Measurements from ENCODE around the gene RCC1. TPM values are rescaled to one million over a fixed set of nuclear protein-coding genes. Genes with fewer than 3 reads are reported as not detected.

The RCC1 gene, protein sequence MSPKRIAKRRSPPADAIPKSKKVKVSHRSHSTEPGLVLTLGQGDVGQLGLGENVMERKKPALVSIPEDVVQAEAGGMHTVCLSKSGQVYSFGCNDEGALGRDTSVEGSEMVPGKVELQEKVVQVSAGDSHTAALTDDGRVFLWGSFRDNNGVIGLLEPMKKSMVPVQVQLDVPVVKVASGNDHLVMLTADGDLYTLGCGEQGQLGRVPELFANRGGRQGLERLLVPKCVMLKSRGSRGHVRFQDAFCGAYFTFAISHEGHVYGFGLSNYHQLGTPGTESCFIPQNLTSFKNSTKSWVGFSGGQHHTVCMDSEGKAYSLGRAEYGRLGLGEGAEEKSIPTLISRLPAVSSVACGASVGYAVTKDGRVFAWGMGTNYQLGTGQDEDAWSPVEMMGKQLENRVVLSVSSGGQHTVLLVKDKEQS
- total RNA-seq, result 10 to 100 TPM; 14.7 to 18.3 (median 15.2) TPM

DNA sequence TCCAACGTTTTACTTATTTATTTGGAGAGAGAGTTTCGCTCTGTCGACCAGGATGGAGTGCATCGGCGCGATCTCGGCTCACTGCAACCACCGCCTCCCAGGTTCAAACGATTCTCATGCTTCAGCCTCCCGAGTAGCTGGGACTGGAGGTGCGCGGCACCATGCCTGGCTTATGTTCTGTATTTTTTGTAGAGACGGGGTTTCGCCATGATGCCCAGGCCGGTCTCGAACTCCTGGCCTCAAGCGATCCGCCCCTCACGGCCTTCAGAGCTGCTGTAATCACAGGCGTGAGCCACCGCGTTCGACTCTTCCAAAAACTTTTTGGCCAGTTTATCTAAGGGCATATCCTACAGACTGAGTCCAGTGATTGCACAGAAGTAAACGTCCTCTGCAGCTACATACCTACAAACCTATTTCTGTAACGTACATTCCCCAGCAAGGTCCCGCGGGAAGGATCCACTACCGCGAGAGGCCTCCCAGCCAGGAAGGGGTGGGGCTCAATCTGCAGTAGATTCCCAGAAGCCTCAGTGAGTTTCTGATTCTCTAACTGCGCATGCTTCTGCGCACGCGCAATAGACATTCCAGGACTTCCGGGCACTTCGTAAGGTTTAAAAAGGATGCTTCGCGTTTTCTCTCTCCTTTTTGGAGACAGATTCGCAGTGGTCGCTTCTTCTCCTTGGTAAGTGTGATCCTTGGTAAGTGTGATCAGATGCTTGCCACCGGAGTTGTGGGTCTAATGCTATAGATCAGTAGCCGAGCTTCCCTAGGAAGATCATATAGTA, at the start of gene RCC1:
Gene RCC1, plus strand, starts transcription at position 638 of the 782 bp plus-strand sequence. CDS start 23,824 bp downstream, outside the sequence.
- intact Hi-C loops (cut with DNase I; ENCODE audit: low total_unique reads), result no loop called here
- peak within 1 kb of the TSS; percentile 65 for H3K4me3 ChIP-seq (ENCODE audit: low read depth, poor library complexity, severe bottlenecking)
- TF ChIP-seq, protein P1, sequence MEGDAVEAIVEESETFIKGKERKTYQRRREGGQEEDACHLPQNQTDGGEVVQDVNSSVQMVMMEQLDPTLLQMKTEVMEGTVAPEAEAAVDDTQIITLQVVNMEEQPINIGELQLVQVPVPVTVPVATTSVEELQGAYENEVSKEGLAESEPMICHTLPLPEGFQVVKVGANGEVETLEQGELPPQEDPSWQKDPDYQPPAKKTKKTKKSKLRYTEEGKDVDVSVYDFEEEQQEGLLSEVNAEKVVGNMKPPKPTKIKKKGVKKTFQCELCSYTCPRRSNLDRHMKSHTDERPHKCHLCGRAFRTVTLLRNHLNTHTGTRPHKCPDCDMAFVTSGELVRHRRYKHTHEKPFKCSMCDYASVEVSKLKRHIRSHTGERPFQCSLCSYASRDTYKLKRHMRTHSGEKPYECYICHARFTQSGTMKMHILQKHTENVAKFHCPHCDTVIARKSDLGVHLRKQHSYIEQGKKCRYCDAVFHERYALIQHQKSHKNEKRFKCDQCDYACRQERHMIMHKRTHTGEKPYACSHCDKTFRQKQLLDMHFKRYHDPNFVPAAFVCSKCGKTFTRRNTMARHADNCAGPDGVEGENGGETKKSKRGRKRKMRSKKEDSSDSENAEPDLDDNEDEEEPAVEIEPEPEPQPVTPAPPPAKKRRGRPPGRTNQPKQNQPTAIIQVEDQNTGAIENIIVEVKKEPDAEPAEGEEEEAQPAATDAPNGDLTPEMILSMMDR (IDR thresholded peaks at IDR 0.05), result no peak
- peak in 1 of 2 donors; percentile 78 for TF ChIP-seq POLR2A (IDR thresholded peaks at IDR 0.05)
- peak; percentile 98 to 99 for DNase-seq (ENCODE audit: low spot score in 2 of 2)
- WGBS, 2 donors, result 0 to 2% methylated on average over 41 of the region's 41 CpGs

DNA sequence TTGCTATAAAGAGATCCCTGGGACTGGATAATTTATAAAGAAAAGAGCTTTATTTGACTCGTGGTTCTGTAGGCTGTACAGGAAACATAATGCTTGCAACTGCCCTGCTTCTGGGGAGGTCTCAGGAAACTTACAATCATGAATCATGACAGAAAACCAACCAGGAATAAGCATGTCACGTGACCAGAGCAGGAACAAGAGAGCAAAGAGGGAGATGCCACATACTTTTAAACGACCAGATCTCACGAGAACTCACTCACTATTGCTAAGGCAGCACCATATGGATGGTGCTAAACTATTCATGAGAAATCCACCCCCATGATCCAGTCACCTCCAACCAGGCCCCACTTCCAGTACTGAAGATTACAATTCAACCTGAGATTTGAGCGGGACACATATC, 49.8 kb upstream of the RCC1 start:
- 61 to 65% methylated on average over 5 of the region's 5 CpGs for WGBS, 2 donors
- no peak for TF ChIP-seq POLR2A (IDR thresholded peaks at IDR 0.05)
- TF ChIP-seq, protein P1 (IDR thresholded peaks at IDR 0.05), result no peak
- no peak for DNase-seq (ENCODE audit: low spot score in 2 of 2)
- H3K4me3 ChIP-seq (ENCODE audit: low read depth, poor library complexity, severe bottlenecking), result no peak overlapping the region
- intact Hi-C loops (cut with DNase I; ENCODE audit: low total_unique reads), result no loop called here

DNA sequence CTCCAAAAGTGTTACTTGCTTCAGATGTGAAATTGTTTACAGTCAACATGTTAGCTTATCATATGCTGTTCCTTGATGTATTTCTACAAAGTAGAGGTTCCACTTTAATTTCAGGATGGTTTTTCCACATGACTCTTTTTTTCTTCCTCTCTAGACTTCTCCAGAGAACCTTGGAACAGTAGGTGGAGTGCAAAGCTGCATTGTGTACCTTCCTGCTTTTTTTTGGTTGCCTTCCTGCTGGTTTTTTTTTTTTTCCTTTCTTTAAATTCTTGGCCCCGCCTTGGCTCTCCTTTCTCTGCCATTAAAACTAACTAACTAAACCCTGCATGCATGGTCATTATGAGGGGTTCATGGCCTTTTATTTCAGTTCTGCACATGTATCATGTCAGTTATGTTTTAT, 48.2 kb upstream of the RCC1 start:
- DNase-seq (ENCODE audit: low spot score in 2 of 2), result no peak
- intact Hi-C loops (cut with DNase I; ENCODE audit: low total_unique reads), result no loop called here
- WGBS, 2 donors, result 82 to 87% methylated on average over 1 of the region's 1 CpG
- H3K4me3 ChIP-seq (ENCODE audit: low read depth, poor library complexity, severe bottlenecking), result no peak overlapping the region
- TF ChIP-seq POLR2A (IDR thresholded peaks at IDR 0.05), result no peak
- TF ChIP-seq, protein P1 (IDR thresholded peaks at IDR 0.05), result no peak

DNA sequence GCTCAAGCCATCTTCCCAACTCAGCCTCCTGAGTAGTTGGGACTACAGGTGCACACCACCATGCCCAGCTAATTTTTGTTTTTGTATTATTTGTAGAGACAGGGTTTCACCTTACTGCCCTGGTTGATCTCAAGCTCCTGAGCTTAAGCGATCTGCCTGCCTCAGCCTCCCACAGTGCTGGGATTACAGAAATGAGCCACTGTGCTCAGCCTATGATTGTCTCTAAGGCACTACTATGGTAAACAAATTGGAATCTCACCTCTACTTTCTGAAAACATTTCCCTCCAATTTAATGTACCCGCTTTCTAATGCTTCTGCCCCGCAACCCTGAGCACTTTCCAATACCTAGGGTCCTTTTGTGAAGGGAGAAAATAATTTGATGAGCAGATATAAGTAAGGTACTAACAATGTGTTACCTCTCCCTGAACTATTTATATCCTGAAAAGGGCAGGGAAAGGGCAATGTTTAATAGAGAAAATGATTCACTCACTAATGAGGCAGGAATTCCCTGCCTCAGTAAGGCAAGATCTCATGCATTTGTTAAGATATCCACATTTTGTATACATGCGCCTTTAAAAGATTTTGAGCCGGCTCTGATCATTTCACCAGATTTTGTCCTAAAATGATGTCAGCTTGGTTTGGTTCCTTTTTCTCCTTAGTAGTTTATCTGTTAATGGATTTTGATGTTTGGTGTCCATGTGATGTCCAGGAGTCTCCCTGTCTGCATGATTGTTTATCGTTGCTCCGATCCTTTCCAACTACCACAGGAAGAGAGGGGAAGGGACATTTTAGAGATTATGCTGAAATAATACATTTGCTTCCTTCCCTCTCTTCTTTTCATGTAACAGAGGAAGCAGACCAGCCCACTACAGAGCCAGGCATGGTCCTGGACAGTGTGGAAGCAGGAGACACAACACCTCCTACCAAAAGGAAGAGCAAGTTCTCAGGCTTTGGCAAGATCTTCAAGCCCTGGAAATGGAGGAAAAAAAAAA, 47.3 kb upstream of the RCC1 start:
- 82 to 85% methylated on average over 7 of the region's 7 CpGs for WGBS, 2 donors
- intact Hi-C loops (cut with DNase I; ENCODE audit: low total_unique reads), result no loop called here
- no peak overlapping the region for H3K4me3 ChIP-seq (ENCODE audit: low read depth, poor library complexity, severe bottlenecking)
- DNase-seq (ENCODE audit: low spot score in 2 of 2), result no peak
- TF ChIP-seq POLR2A (IDR thresholded peaks at IDR 0.05), result no peak
- TF ChIP-seq, protein P1 (IDR thresholded peaks at IDR 0.05), result no peak

DNA sequence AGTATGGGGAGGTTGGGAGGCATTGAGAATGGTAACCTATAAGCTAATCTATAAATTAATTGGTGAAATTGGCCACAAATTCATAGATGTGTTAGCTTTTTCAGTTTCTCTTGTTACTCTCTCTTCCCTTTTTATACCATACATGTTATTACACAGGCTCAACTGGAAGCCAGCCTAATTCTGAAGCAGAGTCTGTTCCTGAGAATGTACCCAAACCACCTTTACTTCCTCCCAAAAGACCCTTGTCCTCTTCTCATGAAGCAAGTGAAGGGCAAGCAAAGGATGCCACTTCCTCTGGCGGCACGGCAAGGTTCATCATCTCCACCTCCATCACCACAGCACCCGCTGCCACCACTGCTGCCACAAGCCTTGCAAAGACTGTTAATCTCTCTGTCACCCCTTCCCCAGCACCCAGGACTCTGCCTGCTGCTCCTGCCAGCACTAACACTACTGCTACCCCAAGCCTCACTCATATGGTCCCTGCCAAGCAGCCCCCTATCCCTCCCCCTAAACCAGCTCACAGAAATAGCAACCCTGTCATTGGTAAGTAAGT, 39.5 kb upstream of the RCC1 start:
- WGBS, 2 donors, result 92 to 96% methylated on average over 3 of the region's 3 CpGs
- peak in 1 of 2 donors; percentile 34 for DNase-seq (ENCODE audit: low spot score in 2 of 2)
- TF ChIP-seq, protein P1 (IDR thresholded peaks at IDR 0.05), result no peak
- no peak for TF ChIP-seq POLR2A (IDR thresholded peaks at IDR 0.05)
- H3K4me3 ChIP-seq (ENCODE audit: low read depth, poor library complexity, severe bottlenecking), result no peak overlapping the region
- intact Hi-C loops (cut with DNase I; ENCODE audit: low total_unique reads), result no loop called here
